ENCODE data around the gene GCN1.
A peak's percentile ranks its signal among the peaks of the same experiment; 100 is the strongest.

Gene GCN1, protein sequence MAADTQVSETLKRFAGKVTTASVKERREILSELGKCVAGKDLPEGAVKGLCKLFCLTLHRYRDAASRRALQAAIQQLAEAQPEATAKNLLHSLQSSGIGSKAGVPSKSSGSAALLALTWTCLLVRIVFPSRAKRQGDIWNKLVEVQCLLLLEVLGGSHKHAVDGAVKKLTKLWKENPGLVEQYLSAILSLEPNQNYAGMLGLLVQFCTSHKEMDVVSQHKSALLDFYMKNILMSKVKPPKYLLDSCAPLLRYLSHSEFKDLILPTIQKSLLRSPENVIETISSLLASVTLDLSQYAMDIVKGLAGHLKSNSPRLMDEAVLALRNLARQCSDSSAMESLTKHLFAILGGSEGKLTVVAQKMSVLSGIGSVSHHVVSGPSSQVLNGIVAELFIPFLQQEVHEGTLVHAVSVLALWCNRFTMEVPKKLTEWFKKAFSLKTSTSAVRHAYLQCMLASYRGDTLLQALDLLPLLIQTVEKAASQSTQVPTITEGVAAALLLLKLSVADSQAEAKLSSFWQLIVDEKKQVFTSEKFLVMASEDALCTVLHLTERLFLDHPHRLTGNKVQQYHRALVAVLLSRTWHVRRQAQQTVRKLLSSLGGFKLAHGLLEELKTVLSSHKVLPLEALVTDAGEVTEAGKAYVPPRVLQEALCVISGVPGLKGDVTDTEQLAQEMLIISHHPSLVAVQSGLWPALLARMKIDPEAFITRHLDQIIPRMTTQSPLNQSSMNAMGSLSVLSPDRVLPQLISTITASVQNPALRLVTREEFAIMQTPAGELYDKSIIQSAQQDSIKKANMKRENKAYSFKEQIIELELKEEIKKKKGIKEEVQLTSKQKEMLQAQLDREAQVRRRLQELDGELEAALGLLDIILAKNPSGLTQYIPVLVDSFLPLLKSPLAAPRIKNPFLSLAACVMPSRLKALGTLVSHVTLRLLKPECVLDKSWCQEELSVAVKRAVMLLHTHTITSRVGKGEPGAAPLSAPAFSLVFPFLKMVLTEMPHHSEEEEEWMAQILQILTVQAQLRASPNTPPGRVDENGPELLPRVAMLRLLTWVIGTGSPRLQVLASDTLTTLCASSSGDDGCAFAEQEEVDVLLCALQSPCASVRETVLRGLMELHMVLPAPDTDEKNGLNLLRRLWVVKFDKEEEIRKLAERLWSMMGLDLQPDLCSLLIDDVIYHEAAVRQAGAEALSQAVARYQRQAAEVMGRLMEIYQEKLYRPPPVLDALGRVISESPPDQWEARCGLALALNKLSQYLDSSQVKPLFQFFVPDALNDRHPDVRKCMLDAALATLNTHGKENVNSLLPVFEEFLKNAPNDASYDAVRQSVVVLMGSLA (N-terminal part only)

GRCh38 chr12:120194534-120195395 lies at the start of gene GCN1:
GCN1 (minus strand) TSS chr12:120194715; CDS start chr12:120194697, 18 bp downstream.
- DNase-seq (ENCODE audit: low read depth): peak; percentile 82
- peak within 1 kb of the TSS; percentile 79 for H3K4me3 ChIP-seq (ENCODE audit: low read length)
- TF ChIP-seq, protein P1, sequence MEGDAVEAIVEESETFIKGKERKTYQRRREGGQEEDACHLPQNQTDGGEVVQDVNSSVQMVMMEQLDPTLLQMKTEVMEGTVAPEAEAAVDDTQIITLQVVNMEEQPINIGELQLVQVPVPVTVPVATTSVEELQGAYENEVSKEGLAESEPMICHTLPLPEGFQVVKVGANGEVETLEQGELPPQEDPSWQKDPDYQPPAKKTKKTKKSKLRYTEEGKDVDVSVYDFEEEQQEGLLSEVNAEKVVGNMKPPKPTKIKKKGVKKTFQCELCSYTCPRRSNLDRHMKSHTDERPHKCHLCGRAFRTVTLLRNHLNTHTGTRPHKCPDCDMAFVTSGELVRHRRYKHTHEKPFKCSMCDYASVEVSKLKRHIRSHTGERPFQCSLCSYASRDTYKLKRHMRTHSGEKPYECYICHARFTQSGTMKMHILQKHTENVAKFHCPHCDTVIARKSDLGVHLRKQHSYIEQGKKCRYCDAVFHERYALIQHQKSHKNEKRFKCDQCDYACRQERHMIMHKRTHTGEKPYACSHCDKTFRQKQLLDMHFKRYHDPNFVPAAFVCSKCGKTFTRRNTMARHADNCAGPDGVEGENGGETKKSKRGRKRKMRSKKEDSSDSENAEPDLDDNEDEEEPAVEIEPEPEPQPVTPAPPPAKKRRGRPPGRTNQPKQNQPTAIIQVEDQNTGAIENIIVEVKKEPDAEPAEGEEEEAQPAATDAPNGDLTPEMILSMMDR (IDR thresholded peaks at IDR 0.05; ENCODE audit: insufficient read depth, low read depth, low read length, missing control alignments): no peak

GRCh38 chr12:120242971-120243699 lies 48.6 kb upstream of the GCN1 start:
- DNase-seq (ENCODE audit: low read depth): no peak
- TF ChIP-seq, protein P1 (IDR thresholded peaks at IDR 0.05; ENCODE audit: insufficient read depth, low read depth, low read length, missing control alignments): no peak
- no peak overlapping the region for H3K4me3 ChIP-seq (ENCODE audit: low read length)

DNA sequence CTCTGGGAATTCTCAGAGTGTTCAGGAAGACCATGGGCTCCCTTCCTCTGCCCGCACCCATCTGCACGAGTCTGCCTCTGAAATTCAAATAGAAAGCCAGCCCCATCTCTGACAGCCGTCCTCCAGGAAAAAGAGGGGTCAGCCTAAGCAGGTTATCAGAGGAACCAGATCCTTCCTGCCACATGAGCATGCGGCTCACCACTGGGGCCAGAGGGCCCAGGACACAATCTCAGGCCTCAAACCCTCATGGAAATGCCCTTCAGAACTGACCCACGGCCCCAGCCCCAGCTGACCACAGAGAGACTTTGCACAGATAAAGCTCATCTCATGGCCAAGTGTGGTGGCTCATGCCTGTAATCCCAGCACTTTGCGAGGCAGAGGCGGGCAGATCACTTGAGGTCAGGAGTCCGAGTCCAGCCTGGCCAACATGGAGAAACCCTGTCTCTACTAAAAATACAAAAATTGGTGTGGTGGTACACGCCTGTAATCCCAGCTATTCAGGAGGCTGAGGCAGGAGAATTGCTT lies 47.8 kb upstream of the GCN1 start:
- TF ChIP-seq, protein P1 (IDR thresholded peaks at IDR 0.05; ENCODE audit: insufficient read depth, low read depth, low read length, missing control alignments): no peak
- no peak overlapping the region for H3K4me3 ChIP-seq (ENCODE audit: low read length)
- DNase-seq (ENCODE audit: low read depth): no peak

DNA sequence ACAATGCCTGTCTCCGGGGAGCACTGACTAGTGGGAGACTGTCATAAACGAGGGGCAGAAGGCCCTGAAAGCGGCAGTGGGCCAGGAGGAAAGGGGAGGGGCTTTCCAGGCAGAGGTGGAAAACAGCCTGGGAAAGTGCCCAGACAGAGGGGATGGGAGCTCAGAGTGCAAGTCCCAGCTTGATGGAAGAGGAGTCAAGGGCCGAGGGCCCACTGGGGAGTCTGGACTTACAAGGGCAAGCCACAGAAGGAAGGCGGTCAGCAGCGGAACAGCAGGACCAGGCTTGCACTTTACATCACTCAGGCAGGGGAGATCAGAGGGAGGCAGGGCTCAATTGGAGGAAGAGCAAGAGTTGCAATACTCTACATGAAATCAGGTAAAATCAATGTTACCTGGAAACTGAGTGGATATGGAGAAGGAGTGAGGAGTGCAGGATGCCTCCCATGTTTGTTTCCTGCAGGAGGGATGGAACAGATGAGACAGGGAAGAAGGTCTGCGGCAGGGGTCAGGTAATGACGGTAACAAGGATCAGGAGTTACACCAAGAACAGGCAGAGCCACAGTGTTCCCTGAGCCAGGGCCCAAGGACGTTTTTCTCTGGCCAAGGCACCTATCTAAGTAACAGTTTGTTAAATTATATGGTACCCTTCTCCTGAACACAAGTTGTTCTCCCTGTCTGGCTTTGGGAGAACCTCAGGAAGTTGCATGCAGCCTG lies 47.2 kb upstream of the GCN1 start:
- TF ChIP-seq, protein P1 (IDR thresholded peaks at IDR 0.05; ENCODE audit: insufficient read depth, low read depth, low read length, missing control alignments): no peak
- no peak overlapping the region for H3K4me3 ChIP-seq (ENCODE audit: low read length)
- peak; percentile 73 for DNase-seq (ENCODE audit: low read depth)

- TF ChIP-seq, protein P1 (IDR thresholded peaks at IDR 0.05; ENCODE audit: insufficient read depth, low read depth, low read length, missing control alignments): no peak
- no peak for DNase-seq (ENCODE audit: low read depth)
- H3K4me3 ChIP-seq (ENCODE audit: low read length): no peak overlapping the region
These were observed 45.9 kb upstream of the GCN1 start for GRCh38 chr12:120240495-120240833.
